ENCODE measurements around the gene LRFN5.
"Not testable (repeated sequence)": the region's sequence is repeated elsewhere in the genome, so short reads cannot be mapped to it uniquely, and the experiment has no call there.

LRFN5 gene

DNA sequence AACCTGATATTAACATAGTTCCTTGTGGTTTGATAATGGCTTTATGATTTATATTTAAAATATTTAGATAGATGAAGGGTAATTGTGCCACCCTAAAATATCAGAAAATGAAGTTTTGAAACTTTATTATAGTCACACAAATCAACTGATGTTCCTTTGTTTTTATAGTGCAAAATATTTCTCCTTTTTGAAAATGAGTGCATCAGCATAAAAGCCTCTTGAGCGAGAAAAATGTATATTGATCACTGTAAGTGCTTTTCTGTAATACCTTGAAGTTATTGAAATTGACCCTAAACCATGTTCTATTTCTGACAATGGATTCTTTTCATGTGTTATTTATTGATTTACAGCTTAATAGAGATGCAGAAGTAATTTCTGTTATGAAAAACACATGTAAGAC lies 35.0 kb downstream of the LRFN5 start:
- no peak for DNase-seq

- no peak for DNase-seq
Measured at GRCh38 chr14:41642367-41642766, 35.7 kb downstream of the LRFN5 start.

- no peak for DNase-seq
Measured at GRCh38 chr14:41642789-41643188, 36.1 kb downstream of the LRFN5 start.

- no peak for DNase-seq
Measured at GRCh38 chr14:41644606-41645005, 37.9 kb downstream of the LRFN5 start.

DNA sequence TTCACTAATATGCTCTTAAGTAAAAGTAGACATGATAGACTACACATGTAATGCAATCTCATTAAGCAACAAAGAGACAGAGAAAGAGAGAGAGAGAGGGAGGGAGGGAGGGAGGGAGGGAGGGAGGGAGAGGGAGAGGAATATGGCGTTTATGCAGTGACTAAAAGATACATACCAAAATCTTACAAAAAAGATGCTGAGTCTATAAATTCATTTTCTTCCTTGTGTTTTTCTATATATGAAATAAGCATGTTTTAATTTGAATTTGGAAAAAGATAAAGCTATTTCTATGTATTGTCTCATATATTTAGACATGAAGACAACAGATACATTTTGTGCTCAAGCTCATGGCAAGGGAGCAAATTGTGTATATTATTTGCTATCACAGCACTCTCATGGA lies 44.1 kb downstream of the LRFN5 start:
- no peak for DNase-seq

DNA sequence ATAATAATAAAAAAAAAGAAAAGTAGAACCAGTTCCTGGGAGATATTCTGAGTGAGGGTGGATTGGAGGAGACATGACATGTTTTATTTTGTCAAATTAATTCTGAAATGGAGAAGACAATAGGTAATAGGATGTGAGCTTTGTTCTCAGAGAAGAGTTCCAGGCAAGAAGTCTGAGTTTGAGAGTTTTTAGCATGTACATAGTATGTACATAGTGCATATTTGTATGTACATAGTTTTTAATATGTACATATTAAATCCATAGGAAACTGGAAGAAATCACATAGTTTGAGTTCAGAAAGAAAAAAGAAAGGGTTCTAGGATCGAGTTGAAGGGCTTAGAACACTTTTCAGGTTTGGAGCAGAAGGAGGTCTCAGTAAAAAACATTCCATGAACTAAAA lies 47.5 kb downstream of the LRFN5 start:
- DNase-seq, result no peak

DNA sequence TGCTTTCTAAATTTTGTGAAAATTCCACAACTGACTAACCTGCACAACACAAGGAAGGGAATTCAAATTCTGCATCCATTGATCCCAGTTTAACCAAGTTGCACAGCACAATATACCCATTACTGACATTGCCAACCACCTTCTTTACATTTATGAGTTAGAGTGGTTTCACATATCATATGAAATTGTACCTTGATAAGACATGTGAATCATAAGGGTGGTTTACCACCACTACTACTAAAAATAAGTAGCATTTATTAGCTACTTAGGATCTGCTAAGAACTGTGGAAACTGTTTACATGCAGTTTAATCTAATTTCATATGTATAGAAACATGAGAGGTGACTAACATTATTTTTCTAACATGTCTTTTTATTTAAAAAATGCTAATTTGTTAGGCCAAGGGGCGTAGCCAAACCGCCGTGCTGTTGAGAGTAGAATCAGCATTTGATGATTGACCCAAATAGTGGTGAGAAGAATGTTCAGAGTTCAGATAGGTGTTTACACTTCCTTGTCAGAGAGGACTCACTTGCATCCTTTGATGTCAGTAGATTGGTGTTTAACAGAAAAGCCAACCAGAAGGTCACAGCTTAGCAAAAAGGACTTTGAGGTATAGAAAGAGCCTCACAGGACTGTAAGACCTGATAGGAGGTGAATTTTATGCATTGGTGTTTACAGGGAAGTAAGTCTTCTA lies 56.2 kb downstream of the LRFN5 start:
- no peak for DNase-seq

DNA sequence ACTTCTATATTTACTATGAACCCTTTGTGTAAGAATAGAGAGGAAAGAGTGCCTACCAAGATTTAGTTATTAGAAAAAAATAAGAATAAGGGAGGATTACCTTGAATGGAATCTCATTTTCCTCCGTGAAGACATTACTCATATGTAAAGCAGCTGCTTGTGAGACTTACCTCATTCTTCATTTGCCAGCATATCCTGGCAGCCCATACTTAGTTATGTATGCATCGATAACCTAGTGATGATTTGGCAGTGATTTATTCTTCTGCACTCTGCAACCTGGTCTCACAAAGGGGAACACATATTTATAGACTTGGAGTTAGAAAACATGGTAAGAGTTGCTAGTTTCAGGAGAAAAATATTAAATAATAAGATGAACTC lies 56.8 kb downstream of the LRFN5 start:
- DNase-seq, result no peak

- DNase-seq, result no peak
Measured at GRCh38 chr14:41666301-41666700, 59.6 kb downstream of the LRFN5 start.

DNA sequence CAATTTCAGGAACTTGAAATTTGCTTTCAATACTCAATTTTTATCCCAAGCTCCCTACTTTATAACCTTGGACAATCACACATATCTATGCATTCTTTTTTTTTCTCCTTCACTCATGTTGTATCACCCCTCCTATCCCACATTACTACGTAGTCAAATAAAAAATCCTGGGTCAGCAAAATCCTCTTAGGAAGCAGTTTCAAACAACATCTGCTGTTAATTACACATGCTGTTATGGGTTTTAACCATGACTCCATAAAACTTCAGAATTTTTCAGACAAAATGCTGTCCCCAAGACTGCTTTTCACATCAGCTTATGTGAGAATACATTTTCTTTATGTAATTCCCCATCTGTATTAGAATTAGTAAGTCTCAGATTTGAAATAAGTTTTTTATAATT lies 61.7 kb downstream of the LRFN5 start:
- no peak for DNase-seq

DNA sequence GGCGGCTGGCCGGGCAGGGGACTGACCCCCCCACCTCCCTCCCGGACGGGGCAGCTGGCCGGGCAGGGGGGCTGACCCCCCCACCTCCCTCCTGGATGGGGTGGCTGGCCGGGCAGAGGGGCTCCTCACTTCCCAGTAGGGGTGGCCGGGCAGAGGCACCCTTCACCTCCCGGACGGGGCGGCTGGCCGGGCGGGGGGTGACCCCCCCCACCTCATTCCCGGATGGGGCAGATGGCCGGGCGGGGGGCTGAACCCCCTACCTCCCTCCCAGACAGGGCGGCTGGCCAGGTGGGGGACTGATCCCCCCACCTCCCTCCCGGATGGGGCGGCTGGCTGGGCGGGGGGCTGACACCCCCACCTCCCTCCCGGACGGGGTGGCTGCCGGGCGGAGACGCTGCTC lies 66.9 kb downstream of the LRFN5 start:
- DNase-seq, result not testable (repeated sequence)

DNA sequence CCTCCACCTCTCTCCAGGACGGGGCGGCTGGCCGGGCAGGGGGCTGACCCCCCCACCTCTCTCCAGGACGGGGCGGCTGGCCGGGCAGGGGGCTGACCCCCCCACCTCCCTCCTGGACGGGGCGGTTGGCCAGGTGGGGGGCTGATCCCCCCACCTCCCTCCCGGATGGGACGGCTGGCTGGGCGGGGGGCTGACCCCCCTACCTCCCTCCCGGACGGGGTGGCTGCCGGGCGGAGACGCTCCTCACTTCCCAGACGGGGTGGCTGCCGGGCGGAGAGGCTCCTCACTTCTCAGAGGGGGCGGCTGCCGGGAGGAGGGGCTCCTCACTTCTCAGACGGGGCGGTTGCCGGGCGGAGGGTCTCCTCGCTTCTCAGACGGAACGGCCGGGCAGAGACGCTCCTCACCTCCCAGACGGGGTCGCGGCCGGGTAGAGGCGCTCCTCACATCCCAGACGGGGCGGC lies 67.9 kb downstream of the LRFN5 start:
- DNase-seq, result not testable (repeated sequence)

- DNase-seq, result no peak
Measured at GRCh38 chr14:41699486-41699885, 92.8 kb downstream of the LRFN5 start.

DNA sequence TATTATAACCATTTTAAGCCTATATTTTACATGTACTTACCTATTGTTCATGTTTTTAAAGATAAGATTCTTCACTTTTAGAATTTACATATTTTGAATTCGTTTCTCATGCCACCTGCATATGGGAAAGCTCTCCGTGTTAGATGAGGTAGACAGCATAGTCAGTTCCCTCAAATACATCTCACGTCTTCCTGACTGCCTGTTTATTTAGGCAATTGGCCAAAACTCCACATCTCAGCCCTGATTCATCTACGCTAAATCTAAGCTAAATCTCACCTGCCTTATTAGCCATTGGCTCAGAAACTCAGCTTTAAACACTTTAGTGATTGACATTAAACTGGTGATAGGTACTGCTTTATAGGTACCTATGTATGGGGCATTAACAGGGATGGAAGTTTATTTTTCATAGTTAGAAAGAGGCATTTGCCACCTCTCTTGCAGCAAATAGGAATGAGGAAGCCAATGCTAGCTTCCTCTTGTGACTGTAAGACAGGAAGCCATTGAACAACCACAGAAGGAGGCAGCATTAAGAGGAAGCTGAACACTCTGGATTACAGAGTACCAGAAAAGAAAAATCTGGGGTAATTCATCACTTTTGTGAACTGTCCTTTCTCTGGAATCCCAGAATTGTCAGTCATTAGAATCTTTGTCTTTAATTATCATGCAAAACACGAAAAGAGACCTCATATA lies 111.9 kb downstream of the LRFN5 start:
- no peak for DNase-seq

GRCh38 chr14:41739203-41739602 lies 132.5 kb downstream of the LRFN5 start:
- DNase-seq, result no peak

GRCh38 chr14:41743140-41743539 lies 136.5 kb downstream of the LRFN5 start:
- DNase-seq, result no peak

DNA sequence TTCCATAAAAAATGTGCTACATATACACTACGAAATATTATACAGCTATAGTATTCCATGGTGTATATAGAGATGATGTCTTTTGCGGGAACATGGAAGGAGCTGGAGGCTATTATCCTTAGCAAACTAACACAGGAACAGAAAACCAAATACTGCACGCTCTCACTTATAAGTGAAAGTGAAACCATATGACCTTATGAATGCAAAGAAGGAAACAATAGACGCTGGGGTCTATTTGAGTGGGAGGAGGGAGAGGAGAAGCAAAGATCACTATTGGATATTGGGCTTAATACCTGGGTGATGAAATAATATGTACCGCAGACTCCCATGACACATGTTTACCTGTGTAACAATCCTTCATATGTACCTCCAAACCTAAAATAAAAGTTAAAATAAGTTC lies 142.8 kb downstream of the LRFN5 start:
- DNase-seq, result peak; percentile 37

- DNase-seq, result not testable (repeated sequence)
Measured at GRCh38 chr14:41750575-41750974, 143.9 kb downstream of the LRFN5 start.

- no peak for DNase-seq
Measured at GRCh38 chr14:41758011-41758665, 151.5 kb downstream of the LRFN5 start.

DNA sequence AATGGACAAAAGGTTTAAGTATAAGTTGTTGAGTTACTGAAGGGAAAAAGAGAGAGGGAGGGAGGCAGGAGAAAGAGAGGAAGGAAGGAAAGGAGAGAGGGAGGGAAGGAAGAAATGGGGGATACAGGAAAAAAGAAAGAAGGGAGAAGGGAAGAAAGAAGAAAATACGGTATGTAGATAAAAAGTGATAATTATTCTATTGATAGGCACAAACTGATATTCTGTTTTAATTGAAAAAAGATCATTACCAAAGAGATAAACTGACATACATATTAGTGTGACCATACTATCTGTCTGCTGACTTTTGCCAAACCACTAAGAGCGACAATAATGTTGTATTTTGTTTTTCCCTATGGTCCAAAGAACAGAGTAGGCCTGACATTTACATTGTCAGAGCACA lies 154.5 kb downstream of the LRFN5 start:
- DNase-seq, result no peak

- no peak for DNase-seq
Measured at GRCh38 chr14:41766772-41767171, 160.1 kb downstream of the LRFN5 start.

GRCh38 chr14:41773536-41774279 lies 167.0 kb downstream of the LRFN5 start:
- DNase-seq, result no peak

DNA sequence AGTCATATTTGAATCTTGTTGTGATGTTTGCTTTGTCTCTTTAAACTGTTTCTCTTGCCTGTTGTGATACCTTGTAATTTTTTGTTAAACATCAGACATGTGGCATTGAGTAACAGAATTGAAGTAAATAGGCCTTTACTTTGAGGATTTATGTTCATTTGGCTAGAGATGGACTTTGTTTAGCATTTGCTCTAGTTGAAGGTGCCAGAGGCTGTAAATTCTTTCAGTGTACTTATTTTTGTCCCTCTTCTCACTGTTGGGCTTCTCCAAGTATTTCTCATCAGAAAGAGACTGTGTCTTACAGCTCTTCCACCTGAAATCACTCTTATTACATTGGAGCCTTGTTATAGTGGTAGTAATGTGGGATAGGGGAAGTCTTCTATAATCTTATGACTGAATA lies 175.8 kb downstream of the LRFN5 start:
- DNase-seq, result no peak

DNA sequence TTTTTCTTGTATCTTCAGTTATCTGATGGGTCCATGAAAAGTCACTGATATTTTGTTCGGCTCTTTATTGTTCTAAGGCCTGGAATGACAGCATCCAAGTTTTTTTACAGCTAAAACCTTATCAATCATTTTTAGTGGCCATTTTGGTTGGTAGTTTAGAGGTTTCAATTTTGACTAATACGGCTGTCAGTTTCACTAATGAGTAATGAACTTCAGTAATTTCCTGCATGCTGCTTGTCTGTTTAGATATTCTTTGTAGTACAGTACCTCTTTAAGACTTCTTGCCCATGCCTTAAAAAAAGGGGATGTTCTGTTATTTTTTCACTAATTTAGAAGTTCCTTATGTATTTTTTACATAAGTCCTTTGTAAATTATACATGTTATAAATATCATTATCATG lies 176.7 kb downstream of the LRFN5 start:
- no peak for DNase-seq
